CD4-positive, alpha-beta T cell (primary cell): ENCODE results near the gene INTS3. TPM values are rescaled to one million over a fixed set of nuclear protein-coding genes. Genes with fewer than 3 reads are reported as not detected.
A peak's percentile ranks its signal among the peaks of the same experiment; 100 is the strongest.

ENCODE experiments used
- ATAC-seq: fragments of 200-7000 bp; cut with Tn5 transposase; one replicate; pipeline ENCODE4 v1.10.0; 2022; ENCODE audit warnings: mild to moderate bottlenecking; ENCODE audit not compliant: poor library complexity
- CTCF ChIA-PET: fragments of 350-600 bp; sonication (Branson Sonifier 250); formaldehyde crosslinking; loops from one replicate; lab custom pipeline; 2021; ENCODE audit warnings: antibody characterized with exemption, inconsistent platforms; lab: Charles Lee
- POLR2A ChIA-PET: fragments of 350-600 bp; sonication (Branson Sonifier 250); formaldehyde crosslinking; loops from one replicate; lab custom pipeline; 2021; ENCODE audit warnings: antibody characterized with exemption, inconsistent platforms; lab: Charles Lee
- DNase-seq, 14 experiments: peaks; one replicate each; pipeline ENCODE4 v3.0.0-alpha.2; 2013 to 2020; ENCODE audit warnings: mixed read lengths in 2 of 14
- H3K27ac ChIP-seq, 2 donors: one replicate each; pipeline versions ENCODE4 v1.5.1 to v1.7.0; 2013; ENCODE audit warnings: low read length in 2 of 2, low read depth in 1 of 2, mild to moderate bottlenecking in 1 of 2
- H3K27me3 ChIP-seq, 2 experiments: 1 replicate in 1 of 2; 2 replicates in 1 of 2; pipeline versions ENCODE4 v1.6.1 to v1.7.0; 2013; ENCODE audit warnings: low read length in 2 of 2, control low read depth in 1 of 2, mild to moderate bottlenecking in 1 of 2, moderate library complexity in 1 of 2; ENCODE audit not compliant: insufficient read depth in 2 of 2, control insufficient read depth in 1 of 2
- H3K36me3 ChIP-seq: one replicate; pipeline ENCODE4 v1.6.1; 2013; ENCODE audit warnings: low read length, control low read depth; ENCODE audit not compliant: insufficient read depth
- H3K4me1 ChIP-seq: one replicate; pipeline ENCODE4 v1.6.1; 2013; ENCODE audit warnings: low read length, control low read depth; ENCODE audit not compliant: insufficient read depth
- H3K4me3 ChIP-seq: one replicate; pipeline ENCODE4 v1.5.1; 2013; ENCODE audit warnings: mild to moderate bottlenecking, low read length, moderate library complexity
- H3K9me3 ChIP-seq, 2 experiments: 1 replicate in 1 of 2; 2 replicates in 1 of 2; pipeline versions ENCODE4 v1.6.1 to v1.7.0; 2013; ENCODE audit warnings: low read length in 2 of 2, mild to moderate bottlenecking in 2 of 2, control low read depth in 1 of 2, moderate library complexity in 1 of 2; ENCODE audit not compliant: control insufficient read depth in 1 of 2, insufficient read depth in 1 of 2
- H3K27ac Mint-ChIP-seq: one replicate; pipeline ENCODE4 v1.8.0; 2020; ENCODE audit warnings: mixed read lengths
- H3K27me3 Mint-ChIP-seq: one replicate; pipeline ENCODE4 v1.8.0; 2021; ENCODE audit warnings: mixed read lengths
- H3K36me3 Mint-ChIP-seq: one replicate; pipeline ENCODE4 v1.8.0; 2021; ENCODE audit warnings: low read depth, mixed read lengths
- H3K4me1 Mint-ChIP-seq: one replicate; pipeline ENCODE4 v1.8.0; 2021; ENCODE audit warnings: low read depth, mixed read lengths
- H3K4me3 Mint-ChIP-seq: one replicate; pipeline ENCODE4 v1.8.0; 2020; ENCODE audit warnings: mild to moderate bottlenecking, mixed read lengths
- H3K9me3 Mint-ChIP-seq: one replicate; pipeline ENCODE4 v1.8.0; 2020; ENCODE audit warnings: mixed read lengths
- CTCF ChIP-seq: fragments of 200-600 bp; IDR thresholded peaks from one replicate; pipeline ENCODE4 v1.8.0; 2022; ENCODE audit warnings: antibody characterized with exemption, mild to moderate bottlenecking
- intact Hi-C, 2 experiments: fragments of 100-400 bp; cut with DNase I in 1 of 2; cut with micrococcal nuclease in 1 of 2; formaldehyde crosslinking; loops; one replicate each; pipeline versions ENCODE4 v1.15.1 to v1.9.0; 2023 to 2025; cut with DNase I, micrococcal nuclease
- total RNA-seq, 174 experiments: library from RNA in 2 of 174; stranded (reverse) in 2 of 174; gene quantifications; one replicate each; pipeline ENCODE4 v1.2.3 and lab custom pipeline; 2021 to 2026

INTS3 gene
- total RNA-seq, 2 experiments from 2014 or later = 24.9 to 27.4 TPM

GRCh38 chr1:153773096-153773921 is 45.5 kb downstream of the INTS3 start:
- Histone ChIP-seq H3K4me3 (no peak overlapping the region), H3K4me1 (peaks cover 25% of the 10 kb centered on the region), H3K27ac (no peak overlapping the region), H3K36me3 (peaks cover 43% of the 10 kb centered on the region), H3K9me3 (no peaks in the 10 kb centered on the region), H3K27me3 (no peaks in the 10 kb centered on the region)
- no peak for ATAC-seq
- Mint-ChIP-seq H3K4me1 (peaks cover 16% of the 10 kb centered on the region), H3K9me3 (no peaks in the 10 kb centered on the region), H3K4me3 (peak overlapping the region; percentile 58), H3K27me3 (no peaks in the 10 kb centered on the region), H3K36me3 (peaks cover 30% of the 10 kb centered on the region), H3K27ac (peak overlapping the region; percentile 14)
- intact Hi-C loops = no loop called here
- TF ChIP-seq CTCF = no peak
- peak in 2 of 14 experiments; percentile 46 to 64 for DNase-seq
- ChIA-PET POLR2A (interaction anchor here (0.7 kb wide), 1 partner anchor 127 kb away, joined by 7 read pairs; no protein-coding TSS in a partner anchor), CTCF (no interaction called here)

- CTCF ChIA-PET = no interaction called here
Observed at GRCh38 chr1:153774026-153774595, 46.3 kb downstream of the INTS3 start.

More at GRCh38 chr1:153774026-153774595, 46.3 kb downstream of the INTS3 start:
- Mint-ChIP-seq H3K9me3 (no peaks in the 10 kb centered on the region), H3K4me3 (peak overlapping the region; percentile 86), H3K4me1 (peaks cover 16% of the 10 kb centered on the region), H3K27me3 (no peaks in the 10 kb centered on the region), H3K27ac (peak overlapping the region; percentile 14), H3K36me3 (peaks cover 22% of the 10 kb centered on the region)
- H3K9me3 ChIP-seq = no peaks in the 10 kb centered on the region
- DNase-seq = peak in 1 of 14 experiments; percentile 18
- intact Hi-C loops = no loop called here
- ATAC-seq = no peak
- no peaks in the 10 kb centered on the region for H3K27me3 ChIP-seq
- H3K4me1 ChIP-seq = peaks cover 25% of the 10 kb centered on the region
- H3K4me3 ChIP-seq = no peak overlapping the region
- no peak overlapping the region for H3K27ac ChIP-seq
- POLR2A ChIA-PET = interaction anchor here (0.7 kb wide), 1 partner anchor 128 kb away, joined by 7 read pairs; no protein-coding TSS in a partner anchor
- no peak for TF ChIP-seq CTCF
- peaks cover 35% of the 10 kb centered on the region for H3K36me3 ChIP-seq
